Measurements from ENCODE around the gene ALDH9A1.
"Not testable (repeated sequence)": the region's sequence is repeated elsewhere in the genome, so short reads cannot be mapped to it uniquely, and the experiment has no call there.

ALDH9A1 gene

DNA sequence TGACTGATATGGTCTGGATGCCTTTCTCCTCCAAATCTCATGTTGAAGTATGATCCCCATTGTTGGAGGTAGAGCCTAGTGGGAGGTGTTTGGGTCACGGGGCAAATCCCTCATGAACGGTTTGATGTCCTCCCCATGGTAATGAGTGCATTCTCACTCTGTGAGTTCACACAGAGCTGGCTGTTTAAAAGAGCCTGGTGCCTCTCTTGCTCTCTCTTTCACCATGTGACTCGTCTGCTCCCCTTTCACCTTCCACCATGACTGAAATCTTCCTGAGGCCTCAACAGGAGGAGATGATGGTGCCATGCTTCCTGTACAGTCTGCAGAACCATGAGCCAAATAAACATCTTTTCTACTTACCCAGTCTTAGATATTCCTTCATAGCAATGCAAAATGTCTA, 30.2 kb downstream of the ALDH9A1 start:
- H3K79me2 ChIP-seq, result no peaks in the 10 kb centered on the region
- no peaks in the 10 kb centered on the region for H3K9me3 ChIP-seq (ENCODE audit: control insufficient read depth, low read length)
- no peak overlapping the region for H2AFZ ChIP-seq
- no peak overlapping the region for H3K4me3 ChIP-seq (ENCODE audit: low read depth, low read length)
- H3K27me3 ChIP-seq (ENCODE audit: control insufficient read depth, insufficient read depth, low read length), result no peaks in the 10 kb centered on the region
- no peak overlapping the region for H3K4me2 ChIP-seq (ENCODE audit: low read length)
- no peaks in the 10 kb centered on the region for H3K4me1 ChIP-seq
- no peak overlapping the region for H3K27ac ChIP-seq
- no peak overlapping the region for H3K9ac ChIP-seq
- H3K36me3 ChIP-seq (ENCODE audit: control insufficient read depth, insufficient read depth, low read length), result no peaks in the 10 kb centered on the region
- TF ChIP-seq, protein P1, sequence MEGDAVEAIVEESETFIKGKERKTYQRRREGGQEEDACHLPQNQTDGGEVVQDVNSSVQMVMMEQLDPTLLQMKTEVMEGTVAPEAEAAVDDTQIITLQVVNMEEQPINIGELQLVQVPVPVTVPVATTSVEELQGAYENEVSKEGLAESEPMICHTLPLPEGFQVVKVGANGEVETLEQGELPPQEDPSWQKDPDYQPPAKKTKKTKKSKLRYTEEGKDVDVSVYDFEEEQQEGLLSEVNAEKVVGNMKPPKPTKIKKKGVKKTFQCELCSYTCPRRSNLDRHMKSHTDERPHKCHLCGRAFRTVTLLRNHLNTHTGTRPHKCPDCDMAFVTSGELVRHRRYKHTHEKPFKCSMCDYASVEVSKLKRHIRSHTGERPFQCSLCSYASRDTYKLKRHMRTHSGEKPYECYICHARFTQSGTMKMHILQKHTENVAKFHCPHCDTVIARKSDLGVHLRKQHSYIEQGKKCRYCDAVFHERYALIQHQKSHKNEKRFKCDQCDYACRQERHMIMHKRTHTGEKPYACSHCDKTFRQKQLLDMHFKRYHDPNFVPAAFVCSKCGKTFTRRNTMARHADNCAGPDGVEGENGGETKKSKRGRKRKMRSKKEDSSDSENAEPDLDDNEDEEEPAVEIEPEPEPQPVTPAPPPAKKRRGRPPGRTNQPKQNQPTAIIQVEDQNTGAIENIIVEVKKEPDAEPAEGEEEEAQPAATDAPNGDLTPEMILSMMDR (IDR thresholded peaks at IDR 0.05), result no peak

DNA sequence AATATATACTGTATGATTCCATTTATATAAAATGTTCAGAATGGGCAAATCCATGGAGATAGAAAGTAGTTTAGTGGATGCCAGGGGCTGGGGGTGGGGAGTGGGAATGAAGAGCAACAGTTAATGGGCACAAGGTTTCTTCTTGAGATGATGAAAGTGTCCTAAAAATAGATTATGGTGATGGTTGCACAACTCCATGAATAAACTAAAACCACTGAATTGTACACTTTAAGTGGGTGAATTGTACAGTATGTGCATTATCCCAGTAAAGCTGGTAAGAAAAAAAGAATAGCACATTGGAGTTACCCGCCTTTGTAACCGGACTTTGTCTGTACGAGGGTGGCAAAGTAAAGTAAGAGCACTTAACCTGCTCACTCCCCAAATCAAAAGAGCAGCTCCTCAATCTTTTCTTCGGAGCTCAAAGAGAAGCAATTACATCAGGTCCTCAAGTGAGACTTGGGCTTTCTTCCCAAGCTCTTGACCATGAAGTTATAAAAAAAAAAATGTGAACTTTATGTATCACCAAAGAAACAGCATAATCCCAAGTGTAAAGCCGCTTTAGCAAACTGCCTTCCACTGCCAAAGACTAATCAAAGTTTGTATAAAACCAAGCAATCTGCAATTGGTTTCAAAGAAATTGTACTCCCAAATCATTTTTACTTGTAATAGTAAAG, 32.1 kb downstream of the ALDH9A1 start:
- TF ChIP-seq, protein P1 (IDR thresholded peaks at IDR 0.05), result no peak
- H3K9me3 ChIP-seq (ENCODE audit: control insufficient read depth, low read length), result no peaks in the 10 kb centered on the region
- no peak overlapping the region for H3K9ac ChIP-seq
- no peaks in the 10 kb centered on the region for H3K27me3 ChIP-seq (ENCODE audit: control insufficient read depth, insufficient read depth, low read length)
- no peaks in the 10 kb centered on the region for H3K36me3 ChIP-seq (ENCODE audit: control insufficient read depth, insufficient read depth, low read length)
- H3K27ac ChIP-seq, result no peak overlapping the region
- H3K79me2 ChIP-seq, result no peaks in the 10 kb centered on the region
- H2AFZ ChIP-seq, result no peak overlapping the region
- H3K4me3 ChIP-seq (ENCODE audit: low read depth, low read length), result no peak overlapping the region
- no peak overlapping the region for H3K4me2 ChIP-seq (ENCODE audit: low read length)
- no peaks in the 10 kb centered on the region for H3K4me1 ChIP-seq

DNA sequence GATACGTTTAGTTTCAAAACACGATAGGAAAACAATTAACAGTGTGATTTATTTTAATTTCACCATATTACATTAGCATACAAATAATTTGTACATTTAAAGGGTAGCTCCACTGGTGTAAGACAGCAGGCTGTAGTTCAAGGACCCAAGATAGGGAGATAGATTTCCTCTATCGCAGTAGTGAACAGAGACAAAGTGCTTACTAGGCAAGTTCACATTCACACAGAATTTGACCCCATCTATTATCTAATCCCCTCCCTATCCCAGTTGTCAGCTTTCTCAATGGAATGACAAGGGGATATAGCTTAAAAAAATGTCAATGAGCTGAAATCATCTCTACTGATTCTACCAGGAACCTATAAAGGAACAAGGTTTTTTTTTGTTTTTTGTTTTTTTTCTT, 36.2 kb downstream of the ALDH9A1 start:
- Histone ChIP-seq H3K36me3 (ENCODE audit: control insufficient read depth, insufficient read depth, low read length) (no peaks in the 10 kb centered on the region), H3K9me3 (ENCODE audit: control insufficient read depth, low read length) (no peaks in the 10 kb centered on the region)

DNA sequence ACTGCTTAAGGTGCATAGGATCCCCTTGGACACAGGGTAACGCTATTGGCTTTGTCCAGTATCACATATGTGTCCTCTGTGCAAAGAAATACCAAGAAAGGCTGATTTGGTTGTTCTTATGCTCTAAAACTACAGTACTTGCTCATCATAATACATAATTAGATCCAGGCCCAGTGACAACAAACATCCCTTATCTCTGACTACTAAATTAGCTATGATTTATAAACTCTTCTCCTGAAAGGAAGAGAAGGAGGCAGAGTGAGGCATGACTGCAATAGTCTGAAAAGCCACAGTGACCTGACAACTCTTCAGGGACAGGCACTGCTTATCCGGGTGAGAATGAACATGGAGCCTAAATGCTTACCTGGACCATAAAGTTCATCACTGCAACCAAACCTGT, 36.7 kb downstream of the ALDH9A1 start:
- H3K36me3 ChIP-seq (ENCODE audit: control insufficient read depth, insufficient read depth, low read length), result no peaks in the 10 kb centered on the region
- no peaks in the 10 kb centered on the region for H3K27me3 ChIP-seq (ENCODE audit: control insufficient read depth, insufficient read depth, low read length)
- no peak overlapping the region for H3K27ac ChIP-seq
- H2AFZ ChIP-seq, result no peak overlapping the region
- H3K9me3 ChIP-seq (ENCODE audit: control insufficient read depth, low read length), result no peaks in the 10 kb centered on the region
- TF ChIP-seq, protein P1 (IDR thresholded peaks at IDR 0.05), result no peak
- no peaks in the 10 kb centered on the region for H3K4me1 ChIP-seq
- no peak overlapping the region for H3K4me3 ChIP-seq (ENCODE audit: low read depth, low read length)
- no peak overlapping the region for H3K9ac ChIP-seq
- H3K4me2 ChIP-seq (ENCODE audit: low read length), result no peak overlapping the region
- no peaks in the 10 kb centered on the region for H3K79me2 ChIP-seq

More for the DNA sequence above, 36.2 kb downstream of the ALDH9A1 start:
- no peak overlapping the region for H3K4me2 ChIP-seq (ENCODE audit: low read length)
- H3K4me1 ChIP-seq, result no peaks in the 10 kb centered on the region
- H2AFZ ChIP-seq, result no peak overlapping the region
- no peaks in the 10 kb centered on the region for H3K79me2 ChIP-seq
- H3K27me3 ChIP-seq (ENCODE audit: control insufficient read depth, insufficient read depth, low read length), result no peaks in the 10 kb centered on the region
- no peak overlapping the region for H3K27ac ChIP-seq
- H3K9ac ChIP-seq, result no peak overlapping the region
- TF ChIP-seq, protein P1 (IDR thresholded peaks at IDR 0.05), result no peak
- H3K4me3 ChIP-seq (ENCODE audit: low read depth, low read length), result no peak overlapping the region

DNA sequence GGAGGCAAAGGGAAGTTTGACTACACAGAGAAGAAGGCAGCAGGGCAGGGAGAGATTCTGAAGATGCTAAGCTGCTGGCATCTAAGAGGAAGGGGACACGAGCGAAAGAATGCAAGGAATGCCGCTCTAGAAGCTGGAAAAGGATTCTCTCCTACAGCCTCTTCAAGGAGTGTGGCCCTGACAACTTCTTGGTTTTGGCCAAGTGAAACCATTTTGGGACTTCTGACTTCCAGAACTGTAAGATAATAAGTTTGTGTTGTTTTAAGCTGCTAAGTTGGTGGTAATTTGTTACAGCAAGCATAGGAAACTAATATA, 38.8 kb downstream of the ALDH9A1 start:
- no peak overlapping the region for H3K9ac ChIP-seq
- no peak overlapping the region for H3K4me3 ChIP-seq (ENCODE audit: low read depth, low read length)
- H3K4me1 ChIP-seq, result no peaks in the 10 kb centered on the region
- no peaks in the 10 kb centered on the region for H3K36me3 ChIP-seq (ENCODE audit: control insufficient read depth, insufficient read depth, low read length)
- no peak overlapping the region for H3K4me2 ChIP-seq (ENCODE audit: low read length)
- no peaks in the 10 kb centered on the region for H3K27me3 ChIP-seq (ENCODE audit: control insufficient read depth, insufficient read depth, low read length)
- TF ChIP-seq, protein P1 (IDR thresholded peaks at IDR 0.05), result no peak
- H3K27ac ChIP-seq, result no peak overlapping the region
- no peak overlapping the region for H2AFZ ChIP-seq
- no peaks in the 10 kb centered on the region for H3K9me3 ChIP-seq (ENCODE audit: control insufficient read depth, low read length)
- no peaks in the 10 kb centered on the region for H3K79me2 ChIP-seq

DNA sequence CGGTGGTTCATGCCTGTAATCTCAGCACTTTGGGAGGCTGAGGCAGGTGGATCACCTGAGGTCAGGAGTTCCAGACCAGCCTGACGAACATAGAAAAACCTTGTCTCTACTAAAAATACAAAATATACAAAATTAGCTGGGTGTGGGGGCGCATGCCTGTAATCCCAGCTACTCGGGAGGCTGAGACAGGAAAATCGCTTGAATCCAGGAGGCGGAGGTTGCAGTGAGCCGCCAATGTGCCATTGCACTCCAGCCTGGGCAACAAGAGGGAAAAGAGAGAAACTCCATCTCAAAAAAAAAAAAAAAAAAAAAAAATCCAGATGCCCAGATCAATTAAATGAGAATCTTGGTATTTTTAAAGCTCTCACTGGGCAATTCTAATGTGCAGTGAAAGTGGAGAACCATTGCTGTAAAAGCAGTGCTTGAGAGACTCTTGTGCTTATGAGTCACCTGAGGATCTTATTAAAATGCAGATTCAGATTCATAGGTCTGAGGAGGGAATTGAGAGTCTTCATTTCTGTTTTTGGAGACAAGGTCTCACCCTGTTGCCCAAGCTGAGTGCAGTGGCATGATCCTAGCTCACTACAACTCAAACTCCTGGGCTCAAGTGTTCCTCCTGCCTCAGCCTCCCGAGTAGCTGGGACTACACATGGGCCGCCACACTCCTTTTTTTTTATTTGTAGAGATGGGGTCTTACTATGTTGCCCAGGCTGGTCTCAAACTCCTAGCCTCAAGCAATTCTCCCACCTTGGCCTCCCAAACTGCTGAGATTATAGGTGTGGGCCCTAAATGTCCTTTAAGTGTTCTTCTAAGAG, 39.4 kb downstream of the ALDH9A1 start:
- H3K79me2 ChIP-seq; H3K9me3 ChIP-seq (ENCODE audit: control insufficient read depth, low read length); H3K4me3 ChIP-seq (ENCODE audit: low read depth, low read length); H3K27me3 ChIP-seq (ENCODE audit: control insufficient read depth, insufficient read depth, low read length); H2AFZ ChIP-seq; H3K27ac ChIP-seq; H3K36me3 ChIP-seq (ENCODE audit: control insufficient read depth, insufficient read depth, low read length); H3K9ac ChIP-seq; H3K4me1 ChIP-seq; H3K4me2 ChIP-seq (ENCODE audit: low read length): not testable (repeated sequence)

Data from parathyroid adenoma (tissue), 2 donors.